WTC11 (cell line): ENCODE measurements around the gene KLF11.

Source experiments
- ATF1 ChIP-seq: sonication (generic); formaldehyde crosslinking; IDR thresholded peaks from 2 replicates; pipeline ENCODE4 v1.8.1; 2023; ENCODE audit warnings: mild to moderate bottlenecking, moderate library complexity, missing genetic modification reagents
- FOXJ3 ChIP-seq: sonication (generic); formaldehyde crosslinking; IDR thresholded peaks from 2 replicates; pipeline ENCODE4 v1.9.0; 2021; ENCODE audit warnings: missing genetic modification reagents, mild to moderate bottlenecking, borderline replicate concordance
- FOXK1 ChIP-seq: sonication (generic); formaldehyde crosslinking; IDR thresholded peaks from 2 replicates; pipeline ENCODE4 v1.8.0; 2022; ENCODE audit warnings: mild to moderate bottlenecking, moderate library complexity, missing genetic modification reagents
- NFYB ChIP-seq: sonication (generic); formaldehyde crosslinking; conservative IDR thresholded peaks from 2 replicates; pipeline ENCODE4 v1.8.0; 2022; ENCODE audit warnings: low read depth, missing genetic modification reagents
- TF ChIP-seq, protein P1 (sequence below): fragments of 200-600 bp; IDR thresholded peaks from 2 replicates; pipeline ENCODE4 v1.8.0; 2022; ENCODE audit warnings: antibody characterized with exemption
- TF ChIP-seq, protein P2 (sequence below): sonication (generic); formaldehyde crosslinking; IDR thresholded peaks from 2 replicates; pipeline ENCODE4 v1.8.0; 2022; ENCODE audit warnings: missing genetic modification reagents
- TF ChIP-seq, protein P3 (sequence below): sonication (generic); formaldehyde crosslinking; conservative IDR thresholded peaks from 2 replicates; pipeline ENCODE4 v1.8.1; 2022; ENCODE audit warnings: mild to moderate bottlenecking, missing genetic modification reagents
- TF ChIP-seq, protein P4 (sequence below): sonication (generic); formaldehyde crosslinking; IDR thresholded peaks from 2 replicates; pipeline ENCODE4 v1.8.0; 2022; ENCODE audit warnings: mild to moderate bottlenecking, missing genetic modification reagents

DNA sequence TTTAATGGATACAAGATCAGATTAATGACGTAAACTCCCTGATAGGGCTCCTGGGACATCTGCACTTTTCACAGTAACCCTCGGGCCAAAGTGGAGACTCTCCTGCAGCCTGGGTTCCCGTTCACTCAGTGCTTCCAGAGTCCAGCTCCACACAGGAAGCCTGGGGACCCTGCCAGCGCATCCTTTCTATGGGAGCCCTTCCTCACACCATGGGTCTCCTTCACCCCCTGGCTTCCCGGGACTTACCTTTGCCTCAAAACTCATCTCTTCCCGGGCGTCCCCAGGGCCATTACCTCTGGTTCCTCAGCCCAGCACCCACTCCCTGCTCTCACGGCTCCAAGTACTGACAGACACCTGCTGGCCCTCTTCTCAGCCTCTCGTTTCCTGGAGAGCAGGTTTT is 40.7 kb upstream of the KLF11 start:
- no peak for TF ChIP-seq FOXK1 (CRISPR knock-in tag)
- TF ChIP-seq, protein P1, sequence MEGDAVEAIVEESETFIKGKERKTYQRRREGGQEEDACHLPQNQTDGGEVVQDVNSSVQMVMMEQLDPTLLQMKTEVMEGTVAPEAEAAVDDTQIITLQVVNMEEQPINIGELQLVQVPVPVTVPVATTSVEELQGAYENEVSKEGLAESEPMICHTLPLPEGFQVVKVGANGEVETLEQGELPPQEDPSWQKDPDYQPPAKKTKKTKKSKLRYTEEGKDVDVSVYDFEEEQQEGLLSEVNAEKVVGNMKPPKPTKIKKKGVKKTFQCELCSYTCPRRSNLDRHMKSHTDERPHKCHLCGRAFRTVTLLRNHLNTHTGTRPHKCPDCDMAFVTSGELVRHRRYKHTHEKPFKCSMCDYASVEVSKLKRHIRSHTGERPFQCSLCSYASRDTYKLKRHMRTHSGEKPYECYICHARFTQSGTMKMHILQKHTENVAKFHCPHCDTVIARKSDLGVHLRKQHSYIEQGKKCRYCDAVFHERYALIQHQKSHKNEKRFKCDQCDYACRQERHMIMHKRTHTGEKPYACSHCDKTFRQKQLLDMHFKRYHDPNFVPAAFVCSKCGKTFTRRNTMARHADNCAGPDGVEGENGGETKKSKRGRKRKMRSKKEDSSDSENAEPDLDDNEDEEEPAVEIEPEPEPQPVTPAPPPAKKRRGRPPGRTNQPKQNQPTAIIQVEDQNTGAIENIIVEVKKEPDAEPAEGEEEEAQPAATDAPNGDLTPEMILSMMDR = no peak
- no peak for TF ChIP-seq FOXJ3 (CRISPR knock-in tag)
- TF ChIP-seq, protein P2, sequence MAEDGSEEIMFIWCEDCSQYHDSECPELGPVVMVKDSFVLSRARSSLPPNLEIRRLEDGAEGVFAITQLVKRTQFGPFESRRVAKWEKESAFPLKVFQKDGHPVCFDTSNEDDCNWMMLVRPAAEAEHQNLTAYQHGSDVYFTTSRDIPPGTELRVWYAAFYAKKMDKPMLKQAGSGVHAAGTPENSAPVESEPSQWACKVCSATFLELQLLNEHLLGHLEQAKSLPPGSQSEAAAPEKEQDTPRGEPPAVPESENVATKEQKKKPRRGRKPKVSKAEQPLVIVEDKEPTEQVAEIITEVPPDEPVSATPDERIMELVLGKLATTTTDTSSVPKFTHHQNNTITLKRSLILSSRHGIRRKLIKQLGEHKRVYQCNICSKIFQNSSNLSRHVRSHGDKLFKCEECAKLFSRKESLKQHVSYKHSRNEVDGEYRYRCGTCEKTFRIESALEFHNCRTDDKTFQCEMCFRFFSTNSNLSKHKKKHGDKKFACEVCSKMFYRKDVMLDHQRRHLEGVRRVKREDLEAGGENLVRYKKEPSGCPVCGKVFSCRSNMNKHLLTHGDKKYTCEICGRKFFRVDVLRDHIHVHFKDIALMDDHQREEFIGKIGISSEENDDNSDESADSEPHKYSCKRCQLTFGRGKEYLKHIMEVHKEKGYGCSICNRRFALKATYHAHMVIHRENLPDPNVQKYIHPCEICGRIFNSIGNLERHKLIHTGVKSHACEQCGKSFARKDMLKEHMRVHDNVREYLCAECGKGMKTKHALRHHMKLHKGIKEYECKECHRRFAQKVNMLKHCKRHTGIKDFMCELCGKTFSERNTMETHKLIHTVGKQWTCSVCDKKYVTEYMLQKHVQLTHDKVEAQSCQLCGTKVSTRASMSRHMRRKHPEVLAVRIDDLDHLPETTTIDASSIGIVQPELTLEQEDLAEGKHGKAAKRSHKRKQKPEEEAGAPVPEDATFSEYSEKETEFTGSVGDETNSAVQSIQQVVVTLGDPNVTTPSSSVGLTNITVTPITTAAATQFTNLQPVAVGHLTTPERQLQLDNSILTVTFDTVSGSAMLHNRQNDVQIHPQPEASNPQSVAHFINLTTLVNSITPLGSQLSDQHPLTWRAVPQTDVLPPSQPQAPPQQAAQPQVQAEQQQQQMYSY (CRISPR knock-in tag) = no peak
- no peak for TF ChIP-seq NFYB (CRISPR knock-in tag)
- TF ChIP-seq, protein P3, sequence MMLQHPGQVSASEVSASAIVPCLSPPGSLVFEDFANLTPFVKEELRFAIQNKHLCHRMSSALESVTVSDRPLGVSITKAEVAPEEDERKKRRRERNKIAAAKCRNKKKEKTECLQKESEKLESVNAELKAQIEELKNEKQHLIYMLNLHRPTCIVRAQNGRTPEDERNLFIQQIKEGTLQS = no peak
- TF ChIP-seq, protein P4, sequence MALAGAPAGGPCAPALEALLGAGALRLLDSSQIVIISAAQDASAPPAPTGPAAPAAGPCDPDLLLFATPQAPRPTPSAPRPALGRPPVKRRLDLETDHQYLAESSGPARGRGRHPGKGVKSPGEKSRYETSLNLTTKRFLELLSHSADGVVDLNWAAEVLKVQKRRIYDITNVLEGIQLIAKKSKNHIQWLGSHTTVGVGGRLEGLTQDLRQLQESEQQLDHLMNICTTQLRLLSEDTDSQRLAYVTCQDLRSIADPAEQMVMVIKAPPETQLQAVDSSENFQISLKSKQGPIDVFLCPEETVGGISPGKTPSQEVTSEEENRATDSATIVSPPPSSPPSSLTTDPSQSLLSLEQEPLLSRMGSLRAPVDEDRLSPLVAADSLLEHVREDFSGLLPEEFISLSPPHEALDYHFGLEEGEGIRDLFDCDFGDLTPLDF (CRISPR knock-in tag) = no peak
- TF ChIP-seq ATF1 = no peak
